GM18870 (cell line): ENCODE results near the gene CDC40.
"Not testable (repeated sequence)": the region's sequence is repeated elsewhere in the genome, so short reads cannot be mapped to it uniquely, and the experiment has no call there.

Experiments used
- ATAC-seq: cut with Tn5 transposase; IDR thresholded peaks from one replicate; pipeline ENCODE4 v1.9.1; 2021; ENCODE audit warnings: moderate library complexity; ENCODE audit not compliant: unreplicated experiment

Gene CDC40

DNA sequence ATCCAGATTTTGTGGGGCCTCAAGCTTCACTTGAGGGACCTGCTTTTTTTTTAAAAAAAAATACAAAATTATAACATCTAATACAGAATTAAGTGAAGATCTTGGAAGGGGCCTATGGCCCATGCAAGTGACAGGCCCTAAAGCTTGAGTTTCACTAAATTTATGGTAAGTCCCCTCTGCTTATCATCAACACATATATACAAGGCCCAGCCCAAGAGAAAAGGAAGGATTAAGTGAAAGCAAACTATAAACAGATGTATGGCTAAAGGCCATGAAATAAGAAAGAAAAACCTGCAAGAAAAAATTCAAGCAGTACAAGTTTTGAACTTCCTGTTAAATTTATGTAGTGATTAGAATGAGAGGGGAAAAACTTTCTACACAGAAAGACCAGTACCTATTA is 86.8 kb downstream of the CDC40 start:
- ATAC-seq: no peak

DNA sequence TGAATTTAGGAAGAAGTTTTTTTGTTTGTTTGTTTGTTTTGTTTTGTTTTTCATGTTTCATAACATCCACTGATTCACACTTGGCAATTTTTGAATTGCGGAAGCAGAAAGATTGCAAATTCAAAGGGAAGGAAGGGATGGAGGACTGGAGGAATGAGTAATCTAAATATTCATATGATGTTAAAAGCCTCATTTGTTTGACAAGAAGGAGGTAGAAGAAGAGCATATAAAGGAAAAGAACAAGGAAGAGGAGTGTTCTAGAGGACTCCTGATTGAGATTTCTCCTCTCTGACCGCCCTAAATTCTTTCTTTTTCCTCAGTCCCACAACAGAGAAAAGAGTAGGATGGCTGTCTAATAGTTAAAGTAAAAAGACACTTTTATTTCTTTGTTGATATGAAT is 89.4 kb downstream of the CDC40 start:
- no peak for ATAC-seq

DNA sequence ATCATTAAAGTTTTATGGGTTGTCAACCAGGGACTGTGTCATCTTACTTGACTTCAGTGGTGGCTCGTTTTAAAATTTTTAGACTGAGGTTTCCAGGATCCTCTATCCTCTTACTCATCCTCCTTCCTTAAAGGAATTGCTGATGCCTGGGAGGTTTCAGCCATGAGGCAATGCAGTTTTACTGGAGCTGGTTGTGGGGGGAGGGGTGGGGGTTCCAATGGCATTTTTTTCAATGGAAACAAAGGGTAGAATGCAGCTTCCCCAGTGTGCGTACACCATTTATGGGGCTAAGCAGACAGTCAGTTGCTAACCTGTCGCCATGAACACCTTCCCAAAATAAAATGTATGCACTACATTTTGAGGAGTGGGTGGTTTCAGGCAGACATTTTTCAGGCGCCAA is 89.9 kb downstream of the CDC40 start:
- ATAC-seq: no peak

DNA sequence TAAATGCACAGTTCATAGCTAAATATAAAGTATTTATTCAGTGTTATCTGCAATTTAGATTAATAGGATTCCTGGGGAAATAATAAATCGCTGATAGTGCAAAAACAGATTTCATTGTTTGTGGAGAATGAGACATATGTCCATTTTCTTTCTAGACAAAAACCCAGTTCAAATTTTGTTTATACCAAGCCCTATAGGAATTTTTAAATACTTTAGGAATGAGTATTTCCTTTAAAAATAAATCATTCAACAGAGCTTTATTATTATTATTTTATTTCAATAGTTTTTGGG is 91.5 kb downstream of the CDC40 start:
- ATAC-seq: no peak

DNA sequence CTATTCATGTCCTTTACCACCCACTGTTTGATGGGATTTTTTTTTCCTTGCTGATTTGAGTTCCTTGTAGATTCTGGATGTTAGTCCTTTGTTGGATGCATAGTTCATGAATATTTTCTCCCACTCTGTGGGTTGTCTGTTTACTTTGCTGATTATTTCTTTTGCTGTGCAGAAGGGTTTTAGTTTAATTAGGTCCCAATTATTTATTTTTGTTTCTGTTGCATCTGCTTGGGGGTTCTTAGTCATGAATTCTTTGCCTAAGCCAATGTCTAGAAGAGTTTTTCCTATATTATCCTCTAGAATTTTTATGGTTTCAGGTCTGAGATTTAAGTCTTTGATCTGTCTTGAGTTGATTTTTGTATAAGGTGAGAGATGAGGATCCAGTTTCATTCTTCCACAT is 92.6 kb downstream of the CDC40 start:
- not testable (repeated sequence) for ATAC-seq

DNA sequence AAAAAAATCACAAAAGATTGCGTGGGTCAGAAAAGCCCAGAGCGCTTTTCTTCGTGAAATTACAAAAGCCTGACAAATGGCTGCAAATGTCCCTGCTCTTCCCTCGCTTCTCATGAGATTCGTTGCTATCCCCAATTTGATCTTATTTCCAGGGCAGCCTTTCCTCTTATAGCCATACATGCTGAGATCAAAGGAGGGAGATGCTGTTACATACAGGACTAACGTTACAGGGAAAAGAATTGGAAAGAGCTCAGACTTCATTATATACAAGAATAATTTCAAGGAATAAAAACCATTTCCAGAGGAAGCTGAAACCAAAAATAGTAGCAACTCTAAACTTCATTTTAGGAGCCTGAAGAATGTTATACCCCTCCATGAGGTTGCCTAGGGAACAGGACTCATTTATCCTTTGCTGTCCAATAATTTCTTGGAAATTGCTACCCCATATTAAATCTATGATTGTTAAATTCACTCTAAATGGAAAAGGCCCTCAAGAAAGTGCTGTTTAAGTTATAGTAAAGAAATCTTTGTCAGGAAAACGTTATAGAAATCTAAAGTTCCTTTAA is 97.0 kb downstream of the CDC40 start:
- ATAC-seq: no peak
